Bronchial epithelial cell (primary cell): Measurements from ENCODE around the gene GPRC5D. TPM values are rescaled to one million over a fixed set of nuclear protein-coding genes. Genes with fewer than 3 reads are reported as not detected.
A peak's percentile ranks its signal among the peaks of the same experiment; 100 is the strongest.

ENCODE experiments used
- DNase-seq: peaks from one replicate; pipeline ENCODE4 v3.0.0-alpha.2; 2010; ENCODE audit warnings: low read depth
- FAIRE-seq: peaks from 2 replicates; lab custom pipeline; 2011; peaks lifted over from hg19 to GRCh38; lab: Jason Lieb, UNC
- H3K27me3 ChIP-seq: 2 replicates; pipeline ENCODE4 v1.5.1; 2011; ENCODE audit warnings: low read length; ENCODE audit not compliant: control insufficient read depth, insufficient read depth
- H3K36me3 ChIP-seq: 2 replicates; pipeline ENCODE4 v1.5.1; 2011; ENCODE audit warnings: low read length; ENCODE audit not compliant: control insufficient read depth, insufficient read depth
- H3K4me3 ChIP-seq: 2 replicates; pipeline ENCODE4 v1.5.1; 2011; ENCODE audit warnings: mild to moderate bottlenecking, low read depth, low read length, control low read depth
- CTCF ChIP-seq: IDR thresholded peaks from 2 replicates; pipeline ENCODE4 v1.5.1; 2011; ENCODE audit warnings: mild to moderate bottlenecking, moderate library complexity, low read length, control low read depth, inconsistent platforms; ENCODE audit not compliant: insufficient read depth, severe bottlenecking
- total RNA-seq: library from RNA; depleted of rRNA; stranded (reverse); fragments of >200 nt; gene quantifications from 2 replicates; pipeline ENCODE4 v1.2.1, GENCODE V29; 2014

GPRC5D gene
- total RNA-seq, 1 donor from 2014 or later = not detected

- no peak for FAIRE-seq
- no peak for TF ChIP-seq CTCF
- Histone ChIP-seq H3K27me3 (no peaks in the 10 kb centered on the region), H3K36me3 (peaks cover 7% of the 10 kb centered on the region), H3K4me3 (no peak overlapping the region)
- no peak for DNase-seq
Measured at GRCh38 chr12:12934556-12934955, 17.4 kb downstream of the GPRC5D start.

DNA sequence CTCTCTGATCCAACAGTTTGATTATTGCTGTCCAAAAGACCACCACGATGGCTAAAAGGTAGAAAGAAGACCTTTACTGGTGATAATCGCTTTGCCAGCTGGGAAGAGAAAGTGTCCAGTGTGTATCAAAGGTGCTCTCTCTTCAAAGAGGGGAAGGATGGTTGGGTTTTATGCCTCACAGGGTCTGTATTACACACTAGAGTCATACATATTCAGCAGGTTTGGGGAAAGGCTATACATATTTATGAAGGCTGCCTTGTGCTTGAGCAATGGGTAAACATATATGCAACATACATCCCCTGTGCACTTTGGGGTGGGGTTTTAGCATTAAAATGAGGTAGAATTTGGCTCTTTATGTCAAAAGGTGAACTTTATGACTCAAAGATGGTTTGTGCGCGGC, 18.2 kb downstream of the GPRC5D start:
- DNase-seq = no peak
- Histone ChIP-seq H3K27me3 (no peaks in the 10 kb centered on the region), H3K36me3 (peaks cover 7% of the 10 kb centered on the region), H3K4me3 (no peak overlapping the region)
- TF ChIP-seq CTCF = no peak
- no peak for FAIRE-seq

DNA sequence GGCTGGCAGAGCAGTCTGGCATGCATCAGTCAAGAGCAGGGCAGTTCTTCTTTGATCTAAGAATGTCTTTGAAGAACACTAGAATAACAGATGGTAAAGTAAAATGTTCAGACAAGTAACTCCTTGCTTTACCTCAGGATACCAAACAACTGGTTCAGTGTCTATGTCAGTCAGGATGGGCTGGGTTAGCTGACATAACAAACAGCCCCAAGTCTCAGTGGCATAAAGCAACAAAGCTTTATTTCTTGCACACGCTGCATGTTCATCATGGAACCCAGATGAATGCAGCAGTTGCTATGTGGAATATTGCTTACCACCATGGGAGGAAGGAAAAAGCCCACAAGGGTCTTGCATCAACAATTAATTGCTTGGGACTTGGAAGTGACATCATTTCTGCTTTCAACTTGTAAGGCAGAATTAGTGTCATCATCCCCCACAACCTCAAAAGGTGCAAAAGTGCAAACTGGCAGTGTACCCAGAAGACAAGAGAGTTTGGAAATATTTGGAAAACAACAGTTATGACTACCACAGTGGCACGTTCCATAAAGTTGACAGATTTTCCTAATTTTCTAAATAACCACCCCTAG, 21.2 kb downstream of the GPRC5D start:
- TF ChIP-seq CTCF = no peak
- Histone ChIP-seq H3K36me3 (peaks cover 4% of the 10 kb centered on the region), H3K27me3 (no peaks in the 10 kb centered on the region), H3K4me3 (no peak overlapping the region)
- no peak for DNase-seq
- FAIRE-seq = no peak

GRCh38 chr12:12929696-12930095, 22.3 kb downstream of the GPRC5D start:
- no peaks in the 10 kb centered on the region for H3K27me3 ChIP-seq
- DNase-seq = no peak
- no peak overlapping the region for H3K4me3 ChIP-seq
- no peak for TF ChIP-seq CTCF
- no peak for FAIRE-seq
- peaks cover 4% of the 10 kb centered on the region for H3K36me3 ChIP-seq

DNA sequence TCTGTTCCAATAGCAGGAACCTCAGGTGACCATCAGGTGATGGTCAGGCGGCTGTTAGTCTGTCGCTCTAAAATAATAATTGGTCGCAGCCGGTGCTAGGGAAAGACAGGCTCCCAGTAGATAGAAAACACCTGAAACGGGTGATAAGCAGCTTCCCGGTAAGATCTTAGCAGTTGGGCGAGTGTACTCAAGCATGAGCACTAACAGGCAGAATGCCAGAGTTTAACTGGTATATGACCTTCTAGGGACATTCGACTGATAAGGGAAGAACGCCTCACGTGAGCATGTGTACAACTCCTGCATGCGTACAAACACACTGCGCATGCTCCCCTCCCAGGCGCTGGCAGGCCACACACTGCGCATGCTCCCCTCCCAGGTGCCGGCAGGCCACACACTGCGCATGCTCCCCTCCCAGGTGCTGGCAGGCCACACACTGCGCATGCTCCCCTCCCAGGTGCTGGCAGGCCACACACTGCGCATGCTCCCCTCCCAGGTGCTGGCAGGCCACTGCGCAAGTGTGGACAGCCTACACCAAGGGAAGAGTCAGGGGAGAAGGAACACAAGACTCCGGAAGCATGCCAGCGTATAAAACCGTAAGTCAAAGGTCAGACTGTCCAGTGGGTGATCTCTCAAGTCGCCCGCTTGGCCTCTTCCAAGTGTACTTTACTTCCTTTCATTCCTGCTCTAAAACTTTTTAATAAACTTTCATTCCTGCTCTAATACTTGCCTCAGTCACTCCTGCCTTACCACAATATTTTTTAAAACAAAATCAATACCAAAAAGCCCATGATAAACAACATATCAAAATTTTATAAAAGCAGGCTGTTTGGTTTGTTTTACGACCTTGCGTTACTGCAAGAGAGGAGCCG, 24.5 kb downstream of the GPRC5D start:
- TF ChIP-seq CTCF = no peak
- DNase-seq (peak; percentile 84), FAIRE-seq (no peak)
- H3K27me3 ChIP-seq = no peaks in the 10 kb centered on the region
- H3K36me3 ChIP-seq = peaks cover 4% of the 10 kb centered on the region
- peak overlapping the region; percentile 59 for H3K4me3 ChIP-seq
